ENCODE results near the gene OR10A3. TPM values are rescaled to one million over a fixed set of nuclear protein-coding genes. Genes with fewer than 3 reads are reported as not detected.
"Not testable (repeated sequence)": the region's sequence is repeated elsewhere in the genome, so short reads cannot be mapped to it uniquely, and the experiment has no call there.

Gene OR10A3, protein sequence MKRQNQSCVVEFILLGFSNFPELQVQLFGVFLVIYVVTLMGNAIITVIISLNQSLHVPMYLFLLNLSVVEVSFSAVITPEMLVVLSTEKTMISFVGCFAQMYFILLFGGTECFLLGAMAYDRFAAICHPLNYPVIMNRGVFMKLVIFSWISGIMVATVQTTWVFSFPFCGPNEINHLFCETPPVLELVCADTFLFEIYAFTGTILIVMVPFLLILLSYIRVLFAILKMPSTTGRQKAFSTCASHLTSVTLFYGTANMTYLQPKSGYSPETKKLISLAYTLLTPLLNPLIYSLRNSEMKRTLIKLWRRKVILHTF
- total RNA-seq, result not detected in 2 replicates

DNA sequence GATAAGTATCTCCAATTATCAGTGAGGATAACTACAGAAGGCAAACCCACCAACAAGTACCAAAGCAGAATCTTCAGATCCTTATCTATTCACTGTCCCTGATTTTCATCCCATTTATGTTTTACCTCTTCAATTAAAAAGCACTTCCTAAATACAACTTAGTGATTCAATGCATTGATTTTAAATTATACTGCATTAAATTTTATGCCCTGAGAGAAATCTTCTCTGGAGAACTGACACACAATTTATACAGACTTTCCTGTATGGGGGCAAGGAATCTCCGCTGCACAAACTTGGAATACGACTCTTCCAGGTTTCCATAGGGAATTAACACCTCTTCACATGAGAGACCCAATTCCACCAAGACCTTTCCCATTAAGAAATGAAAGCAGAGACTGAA lies at the start of gene OR10A3:
TSS of gene OR10A3 (minus strand) at position 101 of the 400 bp plus-strand sequence. CDS start 2,188 bp downstream, outside the sequence.
- no peak for DNase-seq (ENCODE audit: low read depth)
- H3K4me3 ChIP-seq (ENCODE audit: low read depth, low read length), result no peak within 1 kb of the TSS
- TF ChIP-seq, protein P1, sequence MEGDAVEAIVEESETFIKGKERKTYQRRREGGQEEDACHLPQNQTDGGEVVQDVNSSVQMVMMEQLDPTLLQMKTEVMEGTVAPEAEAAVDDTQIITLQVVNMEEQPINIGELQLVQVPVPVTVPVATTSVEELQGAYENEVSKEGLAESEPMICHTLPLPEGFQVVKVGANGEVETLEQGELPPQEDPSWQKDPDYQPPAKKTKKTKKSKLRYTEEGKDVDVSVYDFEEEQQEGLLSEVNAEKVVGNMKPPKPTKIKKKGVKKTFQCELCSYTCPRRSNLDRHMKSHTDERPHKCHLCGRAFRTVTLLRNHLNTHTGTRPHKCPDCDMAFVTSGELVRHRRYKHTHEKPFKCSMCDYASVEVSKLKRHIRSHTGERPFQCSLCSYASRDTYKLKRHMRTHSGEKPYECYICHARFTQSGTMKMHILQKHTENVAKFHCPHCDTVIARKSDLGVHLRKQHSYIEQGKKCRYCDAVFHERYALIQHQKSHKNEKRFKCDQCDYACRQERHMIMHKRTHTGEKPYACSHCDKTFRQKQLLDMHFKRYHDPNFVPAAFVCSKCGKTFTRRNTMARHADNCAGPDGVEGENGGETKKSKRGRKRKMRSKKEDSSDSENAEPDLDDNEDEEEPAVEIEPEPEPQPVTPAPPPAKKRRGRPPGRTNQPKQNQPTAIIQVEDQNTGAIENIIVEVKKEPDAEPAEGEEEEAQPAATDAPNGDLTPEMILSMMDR (conservative IDR thresholded peaks at IDR 0.05; ENCODE audit: low read depth, low read length), result no peak

DNA sequence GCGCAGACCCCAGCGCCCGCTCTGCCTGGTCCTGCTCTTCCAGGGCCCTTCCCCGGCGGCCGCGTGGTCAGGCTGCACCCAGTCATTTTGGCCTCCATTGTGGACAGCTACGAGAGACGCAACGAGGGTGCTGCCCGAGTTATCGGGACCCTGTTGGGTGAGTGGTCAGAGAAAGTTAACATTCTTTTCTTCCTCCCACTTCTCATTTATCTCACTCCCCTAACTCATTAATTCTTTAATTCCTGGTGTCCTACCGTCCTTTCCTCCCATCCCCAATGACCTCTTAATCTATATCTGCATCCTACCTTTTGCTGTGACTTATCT lies 46.0 kb upstream of the OR10A3 start:
- DNase-seq (ENCODE audit: low read depth), result not testable (repeated sequence)
- peak overlapping the region; percentile 95 for H3K4me3 ChIP-seq (ENCODE audit: low read depth, low read length)

DNA sequence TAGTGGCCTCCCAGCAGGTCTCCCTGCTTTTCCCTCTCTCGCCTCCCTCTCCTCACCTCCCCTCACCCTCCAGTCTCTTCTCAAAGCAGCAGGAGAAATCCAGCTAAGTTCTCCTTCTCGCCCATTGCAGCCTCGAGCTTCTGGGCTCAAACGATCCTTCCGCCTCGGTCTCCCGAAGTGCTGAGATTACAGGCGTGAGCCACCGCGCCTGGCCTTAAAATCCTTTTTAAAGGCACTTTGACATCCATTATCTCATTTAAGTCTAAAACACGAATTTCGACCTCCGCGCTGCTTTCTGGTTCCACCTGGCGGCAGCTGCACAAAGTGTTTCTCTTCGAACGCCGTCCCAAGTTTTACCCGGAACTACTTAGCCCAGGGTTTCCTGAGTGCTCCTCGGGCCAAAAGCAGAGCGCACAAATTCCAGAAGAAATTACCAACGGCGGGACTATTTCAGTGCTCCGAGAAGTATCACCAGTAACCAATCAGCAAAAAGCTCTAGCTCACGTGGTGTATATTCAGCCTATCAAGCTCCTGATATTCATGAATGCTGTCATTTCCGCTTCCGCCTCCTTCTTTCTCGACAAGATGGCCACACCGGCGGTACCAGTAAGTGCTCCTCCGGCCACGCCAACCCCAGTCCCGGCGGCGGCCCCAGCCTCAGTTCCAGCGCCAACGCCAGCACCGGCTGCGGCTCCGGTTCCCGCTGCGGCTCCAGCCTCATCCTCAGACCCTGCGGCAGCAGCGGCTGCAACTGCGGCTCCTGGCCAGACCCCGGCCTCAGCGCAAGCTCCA lies 45.5 kb upstream of the OR10A3 start, which contains the start of gene EIF3F:
TSS of gene EIF3F (plus strand) at position 570 of the 792 bp plus-strand sequence. CDS start at position 586, 16 bp downstream.
- peak within 1 kb of the TSS; percentile 95 for H3K4me3 ChIP-seq (ENCODE audit: low read depth, low read length)
- peak; percentile 100 for DNase-seq (ENCODE audit: low read depth)
- TF ChIP-seq, protein P1 (conservative IDR thresholded peaks at IDR 0.05; ENCODE audit: low read depth, low read length), result peak; percentile 84

DNA sequence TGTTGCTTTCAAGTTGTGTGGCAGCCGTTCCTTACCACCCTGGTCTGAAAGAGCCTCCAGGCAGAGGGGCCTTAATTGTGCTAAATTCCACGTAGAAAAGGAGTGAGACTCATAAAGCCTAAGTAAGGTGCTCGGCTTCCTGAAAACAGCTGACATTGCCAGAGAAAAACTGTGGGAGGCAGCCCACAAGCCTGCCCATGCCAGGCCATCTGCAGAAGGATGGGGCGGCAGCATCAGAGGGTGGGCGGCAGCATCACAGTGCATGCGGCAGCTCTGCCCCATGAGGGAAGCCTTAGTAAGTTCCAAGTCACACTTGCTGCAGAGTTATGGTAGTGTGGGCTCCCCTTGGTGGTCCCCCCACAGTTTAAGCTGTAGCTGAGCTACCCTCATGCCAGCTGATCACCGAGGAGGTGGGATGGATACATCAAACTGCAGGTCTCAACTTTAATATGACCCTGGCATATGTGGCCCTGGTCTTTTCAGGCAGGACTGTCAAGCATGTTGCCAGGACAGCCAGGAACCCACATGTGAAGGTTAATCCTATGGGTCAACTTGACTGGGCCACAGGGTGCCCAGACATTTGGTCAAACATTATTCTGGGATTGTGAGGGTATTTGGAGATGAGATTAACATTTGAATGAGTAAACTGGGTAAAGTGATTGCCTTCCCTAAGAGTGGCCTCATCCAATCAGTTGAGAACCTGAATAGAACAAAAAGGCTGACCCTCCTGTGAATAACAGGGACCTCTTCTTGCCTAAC lies 42.5 kb upstream of the OR10A3 start:
- no peak overlapping the region for H3K4me3 ChIP-seq (ENCODE audit: low read depth, low read length)
- no peak for DNase-seq (ENCODE audit: low read depth)
- TF ChIP-seq, protein P1 (conservative IDR thresholded peaks at IDR 0.05; ENCODE audit: low read depth, low read length), result no peak

DNA sequence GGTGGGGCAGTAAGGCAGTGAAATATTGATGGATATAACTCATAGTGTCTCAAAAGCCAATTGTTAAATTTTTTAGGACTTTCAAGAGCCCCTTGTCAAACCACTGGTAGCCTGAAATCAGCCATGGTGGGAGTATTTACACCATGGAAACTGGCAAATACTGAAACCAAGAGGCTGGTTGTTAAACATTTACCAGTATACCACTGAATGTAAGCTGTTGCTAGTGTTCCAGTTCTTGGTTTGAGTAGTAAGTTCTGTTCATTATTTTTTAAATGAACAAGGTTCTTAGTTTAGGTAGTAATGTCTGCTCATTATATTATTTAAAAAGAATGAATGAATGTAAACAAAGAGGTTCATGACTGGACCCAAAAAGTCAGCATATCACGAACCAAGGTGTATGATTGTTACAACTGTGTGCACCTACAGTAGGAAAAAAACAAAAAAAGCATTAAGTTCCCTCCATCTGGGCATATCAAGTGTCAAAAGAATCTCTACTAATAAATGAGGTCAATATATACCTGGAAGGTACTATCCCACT lies 41.1 kb upstream of the OR10A3 start:
- no peak for DNase-seq (ENCODE audit: low read depth)
- TF ChIP-seq, protein P1 (conservative IDR thresholded peaks at IDR 0.05; ENCODE audit: low read depth, low read length), result no peak
- no peak overlapping the region for H3K4me3 ChIP-seq (ENCODE audit: low read depth, low read length)

DNA sequence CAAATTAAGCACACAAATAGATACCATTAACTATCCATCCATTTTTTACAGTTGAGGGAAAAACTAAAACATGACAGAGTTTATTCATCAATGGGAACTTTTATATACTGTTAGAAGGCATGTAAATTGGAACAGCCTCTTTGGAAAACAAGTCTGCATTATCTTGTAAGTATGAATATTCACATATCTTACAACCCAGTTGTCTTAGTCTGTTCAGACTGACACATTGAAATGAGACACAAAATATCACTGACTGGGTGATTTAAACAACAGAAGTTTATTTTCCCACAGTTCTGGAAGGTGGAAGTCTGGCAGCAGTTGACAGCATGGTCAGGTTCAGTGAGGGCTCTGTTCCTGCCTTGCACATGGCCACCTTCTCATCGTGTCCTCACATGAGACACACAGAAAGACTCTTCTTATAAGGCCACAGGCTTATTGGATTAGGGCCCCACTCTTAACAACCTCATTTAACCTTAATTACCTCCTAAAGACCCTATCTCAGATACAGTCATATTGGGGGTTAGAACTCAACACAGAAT lies 40.2 kb upstream of the OR10A3 start:
- TF ChIP-seq, protein P1 (conservative IDR thresholded peaks at IDR 0.05; ENCODE audit: low read depth, low read length), result no peak
- no peak for DNase-seq (ENCODE audit: low read depth)
- no peak overlapping the region for H3K4me3 ChIP-seq (ENCODE audit: low read depth, low read length)

Measured in epithelial cell of proximal tubule (primary cell).